Neural progenitor cell (in vitro differentiated cells): ENCODE data around the gene CARS2. TPM values are rescaled to one million over a fixed set of nuclear protein-coding genes. Genes with fewer than 3 reads are reported as not detected.

ENCODE experiments used
- DNase-seq: peaks from one replicate; pipeline ENCODE4 v3.0.0-alpha.2; 2016; ENCODE audit warnings: low spot score
- H2AFZ ChIP-seq: fragments of 200-600 bp; sonication (generic); replicated peaks from 2 replicates; pipeline ENCODE4 v1.6.1; 2016; ENCODE audit warnings: antibody characterized with exemption
- H3F3A ChIP-seq: fragments of 200-600 bp; sonication (generic); 2 replicates; pipeline ENCODE4 v1.6.1; 2016; ENCODE audit warnings: antibody characterized with exemption, low read depth
- H3K27ac ChIP-seq: fragments of 200-600 bp; sonication (generic); 2 replicates; pipeline ENCODE4 v1.5.1; 2016; ENCODE audit warnings: mild to moderate bottlenecking
- H3K27me3 ChIP-seq: fragments of 200-600 bp; sonication (generic); 2 replicates; pipeline ENCODE4 v1.6.1; 2016; ENCODE audit warnings: mild to moderate bottlenecking, moderate library complexity
- H3K36me3 ChIP-seq: fragments of 200-600 bp; sonication (generic); 2 replicates; pipeline ENCODE4 v1.5.1; 2016
- H3K4me1 ChIP-seq: fragments of 200-600 bp; sonication (generic); 2 replicates; pipeline ENCODE4 v1.6.1; 2016; ENCODE audit warnings: mixed run types
- H3K4me2 ChIP-seq: fragments of 200-600 bp; sonication (generic); 2 replicates; pipeline ENCODE4 v1.6.1; 2016
- H3K4me3 ChIP-seq: fragments of 200-600 bp; sonication (generic); 2 replicates; pipeline ENCODE4 v1.5.1; 2016
- H3K79me2 ChIP-seq: fragments of 200-600 bp; sonication (generic); 2 replicates; pipeline ENCODE4 v1.6.1; 2016; ENCODE audit warnings: low read depth
- H3K9ac ChIP-seq: fragments of 200-600 bp; sonication (generic); 2 replicates; pipeline ENCODE4 v1.6.1; 2016
- H3K9me3 ChIP-seq: fragments of 200-600 bp; sonication (generic); 2 replicates; pipeline ENCODE4 v1.5.1; 2016; ENCODE audit warnings: low read depth
- H4K20me1 ChIP-seq: fragments of 200-600 bp; sonication (generic); 2 replicates; pipeline ENCODE4 v1.6.1; 2016; ENCODE audit warnings: low read depth
- H3K27ac Mint-ChIP-seq: 3 replicates; pipeline ENCODE4 v1.8.0; 2021; ENCODE audit warnings: mixed read lengths
- H3K27me3 Mint-ChIP-seq: 2 replicates; pipeline ENCODE4 v1.8.0; 2022; ENCODE audit warnings: low read depth, mild to moderate bottlenecking, inconsistent platforms, moderate library complexity, mixed read lengths; ENCODE audit not compliant: insufficient read depth
- H3K36me3 Mint-ChIP-seq: 3 replicates; pipeline ENCODE4 v1.8.0; 2021; ENCODE audit warnings: mixed read lengths
- H3K4me1 Mint-ChIP-seq: 3 replicates; pipeline ENCODE4 v1.8.0; 2021; ENCODE audit warnings: mixed read lengths
- H3K4me3 Mint-ChIP-seq: 3 replicates; pipeline ENCODE4 v1.8.0; 2021; ENCODE audit warnings: mild to moderate bottlenecking, moderate library complexity, mixed read lengths
- H3K9me3 Mint-ChIP-seq: 3 replicates; pipeline ENCODE4 v1.8.0; 2020; ENCODE audit warnings: mixed read lengths
- CTCF ChIP-seq: fragments of 200-600 bp; sonication (generic); IDR thresholded peaks from 2 replicates; pipeline ENCODE4 v1.5.1; 2017; ENCODE audit warnings: antibody characterized with exemption, mild to moderate bottlenecking
- EZH2 ChIP-seq: fragments of 200-600 bp; sonication (generic); IDR thresholded peaks from 2 replicates; pipeline ENCODE4 v1.6.1; 2017; ENCODE audit warnings: antibody characterized with exemption, mild to moderate bottlenecking, moderate library complexity
- EZH2phosphoT487 ChIP-seq: fragments of 200-600 bp; sonication (generic); IDR thresholded peaks from 2 replicates; pipeline ENCODE4 v1.6.1; 2017; ENCODE audit warnings: antibody characterized with exemption
- total RNA-seq: library from RNA; depleted of rRNA; stranded (reverse); fragments of >200 nt; gene quantifications from 2 replicates; pipeline ENCODE4 v1.2.3, GENCODE V29; 2015; ENCODE audit warnings: low replicate concordance

Gene CARS2
- total RNA-seq, 1 donor from 2014 or later, result 50.0 TPM

- H3K36me3 ChIP-seq, result no peaks in the 10 kb centered on the region
- Mint-ChIP-seq H3K4me1 (peaks cover 16% of the 10 kb centered on the region), H3K4me3 (no peak overlapping the region), H3K27me3 (no peaks in the 10 kb centered on the region), H3K36me3 (peaks cover 6% of the 10 kb centered on the region), H3K27ac (no peak overlapping the region), H3K9me3 (no peaks in the 10 kb centered on the region)
- H3K27ac ChIP-seq, result no peak overlapping the region
- TF ChIP-seq EZH2phosphoT487 (no peak), EZH2 (no peak), CTCF (no peak)
- H3K79me2 ChIP-seq, result peaks cover 100% of the 10 kb centered on the region
- no peak for DNase-seq
- H3K27me3 ChIP-seq, result no peaks in the 10 kb centered on the region
- H3K9me3 ChIP-seq, result no peaks in the 10 kb centered on the region
- H3K9ac ChIP-seq, result no peak overlapping the region
- H4K20me1 ChIP-seq, result peaks cover 61% of the 10 kb centered on the region
- no peak overlapping the region for H2AFZ ChIP-seq
- no peak overlapping the region for H3K4me2 ChIP-seq
- peaks cover 20% of the 10 kb centered on the region for H3K4me1 ChIP-seq
- H3K4me3 ChIP-seq, result no peak overlapping the region
- H3F3A ChIP-seq, result peaks cover 5% of the 10 kb centered on the region
Measured at GRCh38 chr13:110620596-110620995, 85.3 kb downstream of the CARS2 start.

DNA sequence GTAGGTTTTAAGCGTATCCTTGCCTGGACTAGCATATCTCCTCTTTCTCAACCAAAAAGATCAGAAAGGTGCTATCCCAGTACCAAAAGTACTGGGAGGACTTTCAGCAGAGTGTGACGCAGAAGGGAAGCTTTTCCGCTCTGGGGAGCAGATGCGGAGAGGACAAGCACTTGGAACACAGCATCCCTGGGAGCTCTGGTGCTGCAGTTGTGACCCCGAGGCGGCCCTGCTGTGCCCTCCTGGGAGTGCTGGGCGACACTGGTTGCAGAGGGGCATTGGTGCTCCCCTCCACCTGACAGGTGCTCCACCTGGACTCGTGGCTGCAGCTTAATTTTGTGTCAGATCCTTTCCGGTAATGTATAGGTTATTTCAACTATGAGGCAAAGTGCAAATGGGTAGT is 87.1 kb downstream of the CARS2 start:
- Mint-ChIP-seq H3K27ac (no peak overlapping the region), H3K36me3 (peaks cover 5% of the 10 kb centered on the region), H3K9me3 (peaks cover 4% of the 10 kb centered on the region), H3K4me1 (peaks cover 23% of the 10 kb centered on the region), H3K4me3 (no peak overlapping the region), H3K27me3 (no peaks in the 10 kb centered on the region)
- no peak overlapping the region for H2AFZ ChIP-seq
- H3K4me2 ChIP-seq, result no peak overlapping the region
- peaks cover 82% of the 10 kb centered on the region for H3K79me2 ChIP-seq
- H3K4me3 ChIP-seq, result no peak overlapping the region
- H3K27ac ChIP-seq, result no peak overlapping the region
- no peak for DNase-seq
- H3K4me1 ChIP-seq, result peaks cover 8% of the 10 kb centered on the region
- no peak for TF ChIP-seq CTCF
- no peak for TF ChIP-seq EZH2phosphoT487
- no peak for TF ChIP-seq EZH2
- peaks cover 45% of the 10 kb centered on the region for H4K20me1 ChIP-seq
- H3K27me3 ChIP-seq, result peaks cover under 1% of the 10 kb centered on the region
- no peak overlapping the region for H3K9ac ChIP-seq
- H3K9me3 ChIP-seq, result no peaks in the 10 kb centered on the region
- no peaks in the 10 kb centered on the region for H3K36me3 ChIP-seq
- H3F3A ChIP-seq, result no peaks in the 10 kb centered on the region

- H3K27ac Mint-ChIP-seq, result no peak overlapping the region
- DNase-seq, result no peak
- no peak overlapping the region for H3K9ac ChIP-seq
- peaks cover 8% of the 10 kb centered on the region for H3K4me1 ChIP-seq
- peaks cover 6% of the 10 kb centered on the region for H3K9me3 Mint-ChIP-seq
- peaks cover 38% of the 10 kb centered on the region for H4K20me1 ChIP-seq
- no peak overlapping the region for H3K4me3 Mint-ChIP-seq
- no peaks in the 10 kb centered on the region for H3K36me3 ChIP-seq
- H3K36me3 Mint-ChIP-seq, result peaks cover 5% of the 10 kb centered on the region
- no peaks in the 10 kb centered on the region for H3K9me3 ChIP-seq
- no peak for TF ChIP-seq EZH2
- no peak for TF ChIP-seq EZH2phosphoT487
- TF ChIP-seq CTCF, result no peak
- peaks cover 7% of the 10 kb centered on the region for H3K27me3 ChIP-seq
- H3K4me2 ChIP-seq, result no peak overlapping the region
- H3K27ac ChIP-seq, result no peak overlapping the region
- H3F3A ChIP-seq, result no peaks in the 10 kb centered on the region
- no peaks in the 10 kb centered on the region for H3K27me3 Mint-ChIP-seq
- no peak overlapping the region for H3K4me3 ChIP-seq
- no peak overlapping the region for H2AFZ ChIP-seq
- peaks cover 23% of the 10 kb centered on the region for H3K4me1 Mint-ChIP-seq
- peaks cover 76% of the 10 kb centered on the region for H3K79me2 ChIP-seq
Measured at GRCh38 chr13:110618167-110618566, 87.7 kb downstream of the CARS2 start.
